HG02884 (cell line): ENCODE results near the gene PIK3IP1.

Source experiments
- ATAC-seq: cut with Tn5 transposase; IDR thresholded peaks from one replicate; pipeline ENCODE4 v1.9.1; 2021; ENCODE audit warnings: mild to moderate bottlenecking, moderate library complexity; ENCODE audit not compliant: unreplicated experiment

PIK3IP1 gene

GRCh38 chr22:31279821-31280505 lies 12.3 kb downstream of the PIK3IP1 start:
- no peak for ATAC-seq

DNA sequence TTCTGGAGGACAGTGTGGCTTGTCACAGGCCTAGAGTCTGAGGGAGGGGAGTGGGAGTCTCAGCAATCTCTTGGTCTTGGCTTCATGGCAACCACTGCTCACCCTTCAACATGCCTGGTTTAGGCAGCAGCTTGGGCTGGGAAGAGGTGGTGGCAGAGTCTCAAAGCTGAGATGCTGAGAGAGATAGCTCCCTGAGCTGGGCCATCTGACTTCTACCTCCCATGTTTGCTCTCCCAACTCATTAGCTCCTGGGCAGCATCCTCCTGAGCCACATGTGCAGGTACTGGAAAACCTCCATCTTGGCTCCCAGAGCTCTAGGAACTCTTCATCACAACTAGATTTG lies 13.0 kb downstream of the PIK3IP1 start:
- no peak for ATAC-seq

DNA sequence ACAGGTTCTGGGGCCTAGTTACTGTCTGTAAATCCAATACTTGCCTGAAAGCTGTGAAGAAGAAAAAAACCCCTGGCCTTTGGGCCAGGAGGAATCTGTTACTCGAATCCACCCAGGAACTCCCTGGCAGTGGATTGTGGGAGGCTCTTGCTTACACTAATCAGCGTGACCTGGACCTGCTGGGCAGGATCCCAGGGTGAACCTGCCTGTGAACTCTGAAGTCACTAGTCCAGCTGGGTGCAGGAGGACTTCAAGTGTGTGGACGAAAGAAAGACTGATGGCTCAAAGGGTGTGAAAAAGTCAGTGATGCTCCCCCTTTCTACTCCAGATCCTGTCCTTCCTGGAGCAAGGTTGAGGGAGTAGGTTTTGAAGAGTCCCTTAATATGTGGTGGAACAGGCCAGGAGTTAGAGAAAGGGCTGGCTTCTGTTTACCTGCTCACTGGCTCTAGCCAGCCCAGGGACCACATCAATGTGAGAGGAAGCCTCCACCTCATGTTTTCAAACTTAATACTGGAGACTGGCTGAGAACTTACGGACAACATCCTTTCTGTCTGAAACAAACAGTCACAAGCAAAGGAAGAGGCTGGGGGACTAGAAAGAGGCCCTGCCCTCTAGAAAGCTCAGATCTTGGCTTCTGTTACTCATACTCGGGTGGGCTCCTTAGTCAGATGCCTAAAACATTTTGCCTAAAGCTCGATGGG lies 13.5 kb downstream of the PIK3IP1 start:
- ATAC-seq: no peak

GRCh38 chr22:31278151-31278621 lies 14.1 kb downstream of the PIK3IP1 start:
- ATAC-seq: no peak

- ATAC-seq: no peak
Measured at GRCh38 chr22:31277741-31278140, 14.5 kb downstream of the PIK3IP1 start.

- no peak for ATAC-seq
Measured at GRCh38 chr22:31276426-31277167, 15.7 kb downstream of the PIK3IP1 start.

DNA sequence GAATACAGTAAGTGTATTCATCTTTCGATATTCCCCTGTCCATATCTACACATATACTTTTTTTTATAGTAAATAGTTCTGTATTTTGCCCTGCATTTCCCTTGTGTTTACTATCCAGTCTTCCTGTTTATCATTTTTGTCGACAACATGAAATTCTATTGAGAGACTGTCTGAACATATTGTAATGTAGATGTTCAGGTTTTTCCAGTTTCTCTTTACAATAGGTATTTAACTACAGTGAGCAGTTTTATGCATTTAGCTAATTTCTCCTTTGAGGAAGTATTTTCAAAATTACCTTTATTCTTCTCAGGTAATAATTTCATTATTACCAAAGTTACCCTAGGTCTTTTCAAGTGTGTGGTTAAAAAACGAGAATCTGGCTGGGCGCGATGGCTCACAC lies 16.7 kb downstream of the PIK3IP1 start:
- ATAC-seq: no peak

DNA sequence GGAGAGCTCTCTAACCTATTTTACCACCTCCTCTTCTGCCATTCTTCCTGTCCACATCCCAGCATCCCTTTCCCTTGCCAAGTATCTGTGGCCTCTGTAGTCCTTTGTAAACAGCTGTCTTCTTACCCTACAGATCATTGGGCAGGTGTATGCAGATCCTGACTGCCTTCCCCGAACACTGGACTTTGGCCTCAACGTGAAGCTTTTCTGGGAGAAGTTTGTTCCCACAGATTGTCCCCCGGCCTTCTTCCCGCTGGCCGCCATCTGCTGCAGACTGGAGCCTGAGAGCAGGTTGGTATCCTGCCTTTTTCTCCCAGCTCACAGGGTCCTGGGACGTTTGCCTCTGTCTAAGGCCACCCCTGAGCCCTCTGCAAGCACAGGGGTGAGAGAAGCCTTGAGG lies 17.3 kb downstream of the PIK3IP1 start:
- ATAC-seq: no peak

- no peak for ATAC-seq
Measured at GRCh38 chr22:31274017-31274416, 18.3 kb downstream of the PIK3IP1 start.

- no peak for ATAC-seq
Measured at GRCh38 chr22:31272522-31273446, 19.5 kb downstream of the PIK3IP1 start.

DNA sequence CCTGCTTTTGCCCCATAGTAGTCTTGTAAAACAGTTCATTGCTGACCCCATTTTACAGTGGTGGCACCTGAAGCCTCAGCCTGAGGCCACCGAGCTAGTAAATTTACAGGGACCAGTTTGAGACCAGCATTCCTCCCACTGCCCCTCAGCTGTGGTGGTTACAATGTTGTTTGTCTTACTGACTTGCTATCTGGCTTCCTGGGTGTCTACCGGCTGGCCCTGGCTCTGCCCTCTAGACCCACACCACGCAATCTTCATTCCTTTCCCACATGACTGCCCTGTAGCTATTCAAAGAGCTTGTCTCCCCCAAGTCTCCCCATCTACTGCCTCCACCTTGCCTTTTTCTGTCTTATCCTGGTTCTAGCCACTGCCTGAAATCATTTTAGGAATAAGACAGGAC lies 20.8 kb downstream of the PIK3IP1 start:
- no peak for ATAC-seq

GRCh38 chr22:31271026-31271425 lies 21.3 kb downstream of the PIK3IP1 start:
- ATAC-seq: no peak

- no peak for ATAC-seq
Measured at GRCh38 chr22:31269892-31270579, 22.3 kb downstream of the PIK3IP1 start.

GRCh38 chr22:31268281-31268680 lies 24.0 kb downstream of the PIK3IP1 start:
- ATAC-seq: no peak

- ATAC-seq: no peak
Measured at GRCh38 chr22:31263896-31264640, 28.2 kb downstream of the PIK3IP1 start.

GRCh38 chr22:31262312-31263133 lies 29.8 kb downstream of the PIK3IP1 start:
- no peak for ATAC-seq

DNA sequence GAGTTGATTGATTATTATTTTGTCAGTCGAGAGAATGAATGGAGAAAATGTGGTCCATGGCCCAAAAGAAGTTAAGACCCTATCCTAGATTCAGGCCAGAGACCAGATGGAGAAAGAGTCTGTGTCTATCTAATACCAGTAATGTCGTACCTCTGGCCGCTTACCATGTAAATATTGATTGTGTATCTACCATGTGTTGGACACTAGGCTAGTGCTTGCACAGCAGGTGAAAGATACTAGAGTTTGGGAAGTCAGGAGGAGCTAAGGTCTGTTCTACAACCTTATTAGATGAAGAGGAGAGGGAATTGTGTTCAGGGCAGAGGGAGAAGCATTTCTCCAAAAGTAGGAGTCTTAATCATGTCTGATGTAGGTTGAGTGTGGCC lies 31.8 kb downstream of the PIK3IP1 start:
- ATAC-seq: no peak

DNA sequence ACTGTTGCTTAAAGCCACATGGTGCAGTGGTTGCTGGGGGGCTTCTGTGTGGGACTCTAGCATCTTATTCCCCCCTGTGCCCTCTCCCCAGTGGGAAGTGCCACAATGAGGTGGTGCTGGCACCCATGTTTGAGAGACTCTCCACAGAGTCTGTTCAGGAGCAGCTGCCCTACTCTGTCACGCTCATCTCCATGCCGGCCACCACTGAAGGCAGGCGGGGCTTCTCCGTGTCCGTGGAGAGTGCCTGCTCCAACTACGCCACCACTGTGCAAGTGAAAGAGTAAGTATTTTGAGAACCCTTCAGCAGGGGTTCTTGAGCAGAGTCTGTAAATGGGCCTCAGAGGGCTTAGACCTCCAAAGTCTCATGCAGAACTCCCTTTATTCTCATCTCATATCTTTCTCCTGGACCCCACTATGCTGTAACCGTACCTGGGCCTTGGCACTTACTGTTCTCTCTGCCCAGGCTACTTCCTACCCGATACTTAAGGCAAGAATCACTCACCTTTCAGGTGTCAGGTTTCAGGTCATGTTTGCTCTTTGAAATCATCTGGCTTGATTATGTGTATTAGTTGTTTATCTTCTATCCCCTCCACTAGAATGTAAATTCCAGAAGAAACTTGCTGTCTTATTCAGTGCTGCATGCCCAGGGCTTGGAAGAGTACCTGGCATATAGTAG lies 32.4 kb downstream of the PIK3IP1 start:
- ATAC-seq: no peak
